Thoracic aorta (tissue), 2 donors: ENCODE measurements around the gene MRPL44. TPM values are rescaled to one million over a fixed set of nuclear protein-coding genes. Genes with fewer than 3 reads are reported as not detected.

Experiments
- ATAC-seq: fragments of 150-250 bp; one replicate; pipeline ENCODE4 v1.8.0; 2017; ENCODE audit warnings: low read depth; ENCODE audit not compliant: insufficient number of reproducible peaks, low FRiP score
- DNase-seq: peaks from one replicate; pipeline ENCODE4 v3.0.0-alpha.2; 2020; ENCODE audit warnings: low spot score
- H3K27ac ChIP-seq, 2 donors: fragments of 200-600 bp; sonication (generic); 1 replicate in 1 of 2; 2 replicates in 1 of 2; pipeline ENCODE4 v1.5.1; 2016; ENCODE audit warnings: mild to moderate bottlenecking in 2 of 2, moderate library complexity in 2 of 2
- H3K27me3 ChIP-seq: fragments of 200-600 bp; sonication (generic); replicated peaks from 2 replicates; pipeline ENCODE4 v1.6.0; 2016; ENCODE audit warnings: mild to moderate bottlenecking; ENCODE audit not compliant: insufficient read depth
- H3K36me3 ChIP-seq: fragments of 200-600 bp; sonication (generic); one replicate; pipeline ENCODE4 v1.5.1; 2016
- H3K4me1 ChIP-seq, 2 donors: fragments of 200-600 bp; sonication (generic); 1 replicate in 1 of 2; 2 replicates in 1 of 2; pipeline versions ENCODE4 v1.5.1 to v1.6.0; 2016; ENCODE audit warnings: low read depth in 2 of 2, mild to moderate bottlenecking in 1 of 2; ENCODE audit not compliant: control insufficient read depth in 1 of 2
- H3K4me3 ChIP-seq: fragments of 200-600 bp; sonication (generic); 2 replicates; pipeline ENCODE4 v1.5.1; 2016; ENCODE audit warnings: mild to moderate bottlenecking
- H3K9me3 ChIP-seq: fragments of 200-600 bp; sonication (generic); 2 replicates; pipeline ENCODE4 v1.5.1; 2016
- total RNA-seq, 2 donors: library from RNA; depleted of rRNA; stranded (reverse); fragments of >200 nt; gene quantifications; one replicate each; pipeline versions ENCODE4 v1.1.0 to v1.2.3, GENCODE V29; 2016
- TF ChIP-seq, protein P1 (sequence below): fragments of 200-600 bp; sonication (generic); IDR thresholded peaks from one replicate; pipeline ENCODE4 v1.5.1; 2019; ENCODE audit warnings: antibody characterized with exemption

The MRPL44 gene
- total RNA-seq, 2 donors from 2014 or later: 20.5 to 22.7 TPM

GRCh38 chr2:223976635-223977226, 19.5 kb downstream of the MRPL44 start:
- no peak overlapping the region for H3K4me3 ChIP-seq

DNA sequence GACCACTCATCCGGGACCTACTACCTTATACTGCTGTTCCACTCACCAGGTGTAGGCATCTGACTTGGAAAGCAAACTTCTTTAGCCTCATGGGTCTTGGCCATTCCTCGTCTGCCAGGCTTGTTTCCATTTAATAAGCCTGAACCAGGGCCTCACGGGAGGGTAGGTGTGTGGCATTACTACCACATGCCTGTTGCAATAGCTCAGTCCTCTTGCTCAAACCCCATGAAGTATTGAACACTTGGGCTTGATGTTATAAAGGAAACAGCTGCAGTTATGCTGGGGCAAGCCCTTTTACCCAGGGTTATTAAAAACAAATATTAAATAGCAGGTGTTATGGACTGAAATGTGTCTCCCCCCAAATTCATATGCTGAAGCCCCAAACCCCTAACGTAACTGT, 21.2 kb downstream of the MRPL44 start:
- DNase-seq (no peak), ATAC-seq (no peak)
- H3K4me3 ChIP-seq: no peak overlapping the region
- H3K27ac ChIP-seq: no peak overlapping the region
- no peaks in the 10 kb centered on the region for H3K27me3 ChIP-seq
- no peaks in the 10 kb centered on the region for H3K36me3 ChIP-seq
- TF ChIP-seq, protein P1, sequence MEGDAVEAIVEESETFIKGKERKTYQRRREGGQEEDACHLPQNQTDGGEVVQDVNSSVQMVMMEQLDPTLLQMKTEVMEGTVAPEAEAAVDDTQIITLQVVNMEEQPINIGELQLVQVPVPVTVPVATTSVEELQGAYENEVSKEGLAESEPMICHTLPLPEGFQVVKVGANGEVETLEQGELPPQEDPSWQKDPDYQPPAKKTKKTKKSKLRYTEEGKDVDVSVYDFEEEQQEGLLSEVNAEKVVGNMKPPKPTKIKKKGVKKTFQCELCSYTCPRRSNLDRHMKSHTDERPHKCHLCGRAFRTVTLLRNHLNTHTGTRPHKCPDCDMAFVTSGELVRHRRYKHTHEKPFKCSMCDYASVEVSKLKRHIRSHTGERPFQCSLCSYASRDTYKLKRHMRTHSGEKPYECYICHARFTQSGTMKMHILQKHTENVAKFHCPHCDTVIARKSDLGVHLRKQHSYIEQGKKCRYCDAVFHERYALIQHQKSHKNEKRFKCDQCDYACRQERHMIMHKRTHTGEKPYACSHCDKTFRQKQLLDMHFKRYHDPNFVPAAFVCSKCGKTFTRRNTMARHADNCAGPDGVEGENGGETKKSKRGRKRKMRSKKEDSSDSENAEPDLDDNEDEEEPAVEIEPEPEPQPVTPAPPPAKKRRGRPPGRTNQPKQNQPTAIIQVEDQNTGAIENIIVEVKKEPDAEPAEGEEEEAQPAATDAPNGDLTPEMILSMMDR: no peak
- no peaks in the 10 kb centered on the region for H3K9me3 ChIP-seq
- H3K4me1 ChIP-seq: no peaks in the 10 kb centered on the region

More at GRCh38 chr2:223976635-223977226, 19.5 kb downstream of the MRPL44 start:
- Histone ChIP-seq H3K36me3 (no peaks in the 10 kb centered on the region), H3K27me3 (no peaks in the 10 kb centered on the region), H3K27ac (no peak overlapping the region), H3K4me1 (no peaks in the 10 kb centered on the region), H3K9me3 (no peaks in the 10 kb centered on the region)
- TF ChIP-seq, protein P1: no peak
- no peak for ATAC-seq
- DNase-seq: no peak

- TF ChIP-seq, protein P1: no peak
- no peak for DNase-seq
- Histone ChIP-seq H3K9me3 (no peaks in the 10 kb centered on the region), H3K27me3 (no peaks in the 10 kb centered on the region), H3K4me3 (no peak overlapping the region), H3K36me3 (no peaks in the 10 kb centered on the region), H3K27ac (no peak overlapping the region), H3K4me1 (no peaks in the 10 kb centered on the region)
- ATAC-seq: no peak
Observed at GRCh38 chr2:223979730-223980396, 22.6 kb downstream of the MRPL44 start.

- TF ChIP-seq, protein P1: no peak
- ATAC-seq (no peak), DNase-seq (no peak)
- Histone ChIP-seq H3K27me3 (no peaks in the 10 kb centered on the region), H3K4me1 (no peaks in the 10 kb centered on the region), H3K4me3 (no peak overlapping the region), H3K36me3 (no peaks in the 10 kb centered on the region), H3K9me3 (no peaks in the 10 kb centered on the region), H3K27ac (no peak overlapping the region)
Observed at GRCh38 chr2:223980397-223980735, 23.1 kb downstream of the MRPL44 start.

DNA sequence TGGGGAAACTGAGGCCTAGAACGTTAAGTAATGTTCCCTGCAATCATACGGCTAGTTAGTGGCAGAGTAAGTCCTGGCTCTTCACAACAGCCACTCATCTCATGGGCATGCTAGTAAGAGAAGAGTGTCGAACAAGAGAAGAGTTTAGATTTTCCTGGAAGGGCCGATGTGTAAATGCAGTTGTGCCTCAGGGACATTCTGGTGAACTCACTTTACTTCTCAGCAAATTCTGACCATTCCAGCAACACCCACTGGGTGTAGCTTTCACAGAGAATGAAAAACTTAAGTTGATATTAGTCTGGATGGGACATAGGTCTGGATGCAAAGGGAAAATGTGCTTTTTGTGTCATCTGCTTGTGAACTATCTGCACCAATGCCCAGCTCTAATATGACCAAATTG, 23.5 kb downstream of the MRPL44 start:
- no peak overlapping the region for H3K27ac ChIP-seq
- H3K4me3 ChIP-seq: no peak overlapping the region
- DNase-seq: no peak
- ATAC-seq: no peak
- H3K4me1 ChIP-seq: no peaks in the 10 kb centered on the region
- no peaks in the 10 kb centered on the region for H3K36me3 ChIP-seq
- no peaks in the 10 kb centered on the region for H3K9me3 ChIP-seq
- H3K27me3 ChIP-seq: no peaks in the 10 kb centered on the region
- TF ChIP-seq, protein P1: no peak
